Inferior parietal cortex (tissue), 1 donor: ENCODE data around the gene MT1H.
"Not testable (repeated sequence)": the region's sequence is repeated elsewhere in the genome, so short reads cannot be mapped to it uniquely, and the experiment has no call there.

Experiments used
- DNase-seq: peaks from one replicate; pipeline ENCODE4 v3.0.0-alpha.2; 2016; ENCODE audit errors: extremely low spot score

Gene MT1H

DNA sequence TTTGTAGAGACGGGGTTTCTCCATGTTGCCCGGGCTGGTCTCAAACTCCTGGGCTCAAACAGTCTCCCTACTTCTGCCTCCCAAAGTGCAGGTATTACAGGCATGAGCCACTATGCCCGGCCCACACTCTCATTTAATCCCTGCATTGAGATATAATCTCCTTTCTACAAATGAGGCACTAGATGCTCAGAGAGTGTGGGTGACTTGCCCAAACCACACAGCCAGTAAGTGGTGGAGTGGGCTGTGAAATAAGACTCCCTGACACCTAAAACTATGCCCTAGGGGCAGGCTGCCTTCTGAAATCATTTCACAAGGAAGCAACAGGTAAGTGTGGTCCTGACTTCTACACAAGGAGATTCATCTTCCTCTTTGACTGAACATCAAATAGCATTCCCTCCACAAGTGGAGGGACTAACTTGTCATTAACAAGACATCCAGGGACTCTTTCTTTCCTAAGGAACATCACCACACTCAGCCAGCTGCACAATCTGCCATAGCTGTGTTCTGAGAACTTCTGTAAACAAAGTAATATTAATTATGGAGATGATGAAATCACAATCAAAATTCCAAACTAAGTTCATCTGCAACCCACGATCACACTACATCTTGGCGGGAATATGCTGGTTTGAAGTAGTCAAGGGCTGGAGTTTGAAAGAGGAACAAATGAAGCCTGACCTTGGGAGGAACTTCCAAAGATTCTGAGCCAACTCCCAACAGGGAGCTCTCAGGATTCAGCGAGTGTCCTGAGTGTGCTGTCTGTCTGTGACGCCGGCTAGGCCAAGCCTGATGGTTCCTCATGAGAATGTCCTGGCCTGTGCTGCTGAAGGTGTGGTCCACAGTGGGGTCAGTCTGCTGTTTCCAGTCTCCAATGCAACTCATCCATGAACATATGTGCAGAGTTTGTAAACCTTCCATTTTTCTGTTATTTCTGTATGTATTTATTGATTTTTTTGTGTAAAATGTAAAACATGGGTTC, 4.0 kb upstream of the MT1H start:
- DNase-seq: not testable (repeated sequence)

- no peak for DNase-seq
Measured at GRCh38 chr16:56667581-56668571, 1.7 kb upstream of the MT1H start, which contains the start of gene MT1G. TSS of gene MT1G (minus strand) at chr16:56668065. CDS start at chr16:56667993, 72 bp downstream.

GRCh38 chr16:56669840-56670619, 416 bp downstream of the MT1H start:
- no peak for DNase-seq

GRCh38 chr16:56670620-56670934, 963 bp downstream of the MT1H start:
- no peak for DNase-seq

GRCh38 chr16:56671691-56672090, 2.1 kb downstream of the MT1H start:
- DNase-seq: not testable (repeated sequence)

GRCh38 chr16:56672171-56672570, 2.6 kb downstream of the MT1H start:
- not testable (repeated sequence) for DNase-seq

DNA sequence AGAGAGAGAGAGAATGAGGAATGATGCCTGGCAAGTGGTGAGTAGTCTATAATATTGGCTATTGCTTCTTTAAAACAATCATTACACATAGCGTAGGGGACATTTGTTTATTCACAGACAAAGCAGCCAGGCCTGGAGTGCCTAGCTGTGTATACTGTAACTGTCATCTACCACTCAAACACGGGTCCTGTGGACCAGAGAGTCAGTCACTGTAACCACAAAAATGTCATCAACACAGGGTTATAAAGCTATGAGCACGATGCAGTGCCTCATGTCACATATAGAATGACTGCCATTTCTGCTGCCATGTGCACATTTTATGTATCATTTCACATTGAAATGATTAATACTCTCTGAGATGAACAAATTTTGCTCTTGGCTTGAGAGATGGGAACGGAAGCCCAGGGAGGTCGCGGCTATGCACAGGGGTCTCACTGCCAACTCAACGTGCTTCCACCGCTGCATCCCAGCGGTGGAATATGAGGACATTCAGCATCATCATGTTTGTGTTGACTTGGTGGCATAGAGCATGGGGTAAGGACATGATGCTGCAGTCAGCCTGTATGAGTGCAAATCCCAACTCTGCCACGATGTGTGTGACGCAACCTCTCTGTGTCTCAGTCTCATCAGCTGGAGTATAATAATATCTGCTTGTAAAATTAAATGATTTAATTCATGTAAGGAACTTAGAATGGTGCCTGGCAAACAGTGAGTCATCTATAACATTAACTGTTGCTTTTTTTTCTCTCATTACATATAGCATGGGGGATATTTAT, 3.3 kb downstream of the MT1H start:
- DNase-seq: no peak

DNA sequence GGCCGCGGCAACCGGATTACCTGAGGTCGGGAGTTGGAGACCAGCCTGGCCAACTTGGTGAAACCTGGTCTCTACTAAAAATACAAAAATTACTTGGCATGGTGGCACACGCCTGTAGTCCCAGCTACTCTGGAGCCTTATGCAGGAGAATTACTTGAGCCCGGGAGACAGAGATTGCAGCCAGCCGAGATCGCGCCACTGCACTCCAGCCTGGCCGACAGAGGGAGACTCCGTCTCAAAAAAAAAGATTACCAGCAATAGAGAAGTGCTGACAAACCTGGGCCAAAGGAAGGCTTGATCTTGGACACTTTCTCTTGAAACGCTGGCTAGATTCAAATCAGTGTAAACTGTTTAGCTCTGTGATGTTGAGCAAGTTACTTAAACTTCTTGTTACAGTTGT, 4.3 kb downstream of the MT1H start:
- DNase-seq: no peak

DNA sequence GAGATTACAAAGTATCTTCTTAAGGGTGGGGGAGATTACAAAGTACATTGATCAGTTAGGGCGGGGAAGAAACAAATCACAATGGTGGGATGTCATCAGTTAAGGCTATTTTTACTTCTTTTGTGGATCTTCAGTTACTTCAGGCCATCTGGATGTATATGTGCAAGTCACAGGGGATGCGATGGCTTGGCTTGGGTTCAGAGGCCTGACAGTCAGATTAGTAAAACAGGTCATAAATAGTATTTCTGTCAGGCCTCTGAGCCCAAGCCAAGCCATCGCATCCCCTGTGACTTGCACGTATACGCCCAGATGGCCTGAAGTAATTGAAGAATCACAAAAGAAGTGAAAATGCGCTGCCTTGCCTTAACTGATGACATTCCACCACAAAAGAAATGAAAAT, 5.0 kb downstream of the MT1H start:
- not testable (repeated sequence) for DNase-seq

GRCh38 chr16:56675685-56676210, 6.1 kb downstream of the MT1H start:
- no peak for DNase-seq

GRCh38 chr16:56677474-56677873, 7.9 kb downstream of the MT1H start:
- DNase-seq: no peak

DNA sequence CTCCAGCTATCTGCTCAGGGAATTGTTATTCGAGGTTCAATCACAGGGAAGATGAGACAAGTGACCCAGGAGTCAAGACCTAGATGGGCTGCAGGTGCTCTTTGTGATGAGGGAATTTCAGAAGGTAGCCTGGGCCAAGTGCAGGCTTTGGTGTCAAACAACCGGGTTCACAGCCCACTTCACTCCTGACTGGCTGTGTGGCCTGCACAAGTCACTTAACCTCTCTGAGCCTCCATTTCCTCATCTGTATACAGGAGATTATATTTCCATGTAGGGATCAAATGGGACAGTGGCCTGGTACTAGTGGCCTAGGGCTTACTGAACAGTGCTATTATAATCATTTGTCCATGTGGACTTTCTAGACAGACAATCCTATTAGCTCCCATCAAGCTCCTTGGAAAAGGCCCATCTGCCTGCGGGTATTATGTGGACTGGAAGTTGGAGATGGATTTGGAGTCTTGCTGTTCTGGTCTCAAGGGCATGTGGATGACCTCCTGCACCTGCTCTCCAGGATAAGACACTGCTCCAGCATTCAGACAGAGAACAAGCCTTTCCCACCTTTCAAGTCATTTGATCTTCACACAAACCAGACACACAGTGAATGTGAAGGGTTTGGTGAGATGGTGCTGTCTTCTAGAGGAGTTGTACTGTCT, 9.6 kb downstream of the MT1H start:
- DNase-seq: no peak

GRCh38 chr16:56679818-56680217, 10.2 kb downstream of the MT1H start:
- no peak for DNase-seq

DNA sequence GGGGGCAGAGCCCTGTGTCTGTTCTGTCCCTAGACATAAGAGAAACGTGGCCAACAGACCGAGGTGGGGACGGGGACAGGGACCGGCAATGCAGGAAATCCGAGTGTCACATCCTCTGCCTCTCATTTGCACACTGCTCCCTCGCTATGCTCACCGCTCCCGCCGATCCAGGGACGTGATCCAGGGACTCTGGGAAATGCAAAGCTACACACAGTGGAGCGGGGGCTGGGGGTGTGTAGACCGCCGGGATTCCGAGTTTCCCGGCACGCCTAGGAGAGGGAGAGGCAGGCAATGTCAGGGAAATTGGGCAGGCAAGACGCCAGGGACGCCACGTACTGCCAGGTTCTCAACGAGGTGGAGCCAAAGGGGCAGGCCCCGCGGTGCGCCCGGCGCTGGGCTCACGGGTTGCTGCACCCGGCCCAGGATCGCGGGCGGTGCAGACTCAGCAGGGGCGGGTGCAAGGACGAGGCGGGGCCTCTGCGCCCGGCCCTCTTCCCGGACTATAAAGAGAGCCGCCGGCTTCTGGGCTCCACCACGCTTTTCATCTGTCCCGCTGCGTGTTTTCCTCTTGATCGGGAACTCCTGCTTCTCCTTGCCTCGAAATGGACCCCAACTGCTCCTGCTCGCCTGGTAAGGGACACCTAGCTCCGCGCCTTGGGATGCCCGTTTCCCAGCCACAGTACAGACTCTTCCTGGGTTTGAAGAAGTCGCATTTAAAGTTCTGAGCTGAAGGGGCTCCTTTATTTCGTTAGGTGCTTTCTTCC, 12.5 kb downstream of the MT1H start, which contains the start of gene MT1X:
TSS of gene MT1X (plus strand) at position 532 of the 764 bp plus-strand sequence. CDS start at position 603, 71 bp downstream.
- DNase-seq: peak; percentile 83

DNA sequence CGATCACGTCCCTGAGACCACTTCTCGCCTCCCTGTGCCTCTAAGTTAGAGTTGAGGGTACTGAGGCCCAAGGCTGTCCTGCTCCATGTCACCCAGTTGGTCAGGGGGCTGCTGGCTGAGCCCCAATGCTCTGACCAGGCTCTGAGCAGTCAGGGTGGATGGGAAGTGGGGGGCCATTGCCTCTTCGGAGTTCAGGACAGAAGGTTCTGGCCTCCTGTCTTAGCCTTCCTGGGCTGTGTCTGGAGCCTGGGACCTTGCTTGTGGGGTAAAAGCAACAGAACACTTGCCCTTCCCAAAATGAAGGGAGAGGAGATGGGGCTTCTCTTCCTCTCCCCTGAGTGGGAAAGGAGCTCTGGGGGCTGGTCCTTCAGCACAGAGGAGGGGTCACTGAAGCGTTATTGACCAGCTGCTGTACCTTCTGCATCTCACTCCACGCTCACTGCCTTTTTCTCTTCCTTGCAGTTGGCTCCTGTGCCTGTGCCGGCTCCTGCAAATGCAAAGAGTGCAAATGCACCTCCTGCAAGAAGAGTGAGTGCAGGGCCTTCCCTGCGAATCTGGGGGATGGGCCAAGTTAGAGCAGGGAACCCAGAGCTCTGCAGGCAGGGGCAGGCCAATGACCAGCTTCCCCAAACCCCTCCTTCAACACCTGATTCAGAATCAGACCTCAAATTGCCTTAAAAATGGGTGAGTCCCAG, 13.2 kb downstream of the MT1H start:
- DNase-seq: no peak

- no peak for DNase-seq
Measured at GRCh38 chr16:56683424-56684172, 14.0 kb downstream of the MT1H start.

GRCh38 chr16:56684256-56684925, 14.8 kb downstream of the MT1H start:
- DNase-seq: no peak
